Retinal pigment epithelial cell (primary cell): Measurements from ENCODE around the gene XYLT1.

Experiments used
- DNase-seq: peaks from one replicate; pipeline ENCODE4 v3.0.0-alpha.2; 2010; ENCODE audit warnings: low read depth
- H3K4me3 ChIP-seq: 2 replicates; pipeline ENCODE4 v1.5.1; 2011; ENCODE audit warnings: mild to moderate bottlenecking, low read length, control low read depth, moderate library complexity
- TF ChIP-seq, protein P1 (sequence below): conservative IDR thresholded peaks from 2 replicates; pipeline ENCODE4 v1.5.1; 2011; ENCODE audit warnings: low read depth, low read length, control low read depth, inconsistent platforms

XYLT1 gene

DNA sequence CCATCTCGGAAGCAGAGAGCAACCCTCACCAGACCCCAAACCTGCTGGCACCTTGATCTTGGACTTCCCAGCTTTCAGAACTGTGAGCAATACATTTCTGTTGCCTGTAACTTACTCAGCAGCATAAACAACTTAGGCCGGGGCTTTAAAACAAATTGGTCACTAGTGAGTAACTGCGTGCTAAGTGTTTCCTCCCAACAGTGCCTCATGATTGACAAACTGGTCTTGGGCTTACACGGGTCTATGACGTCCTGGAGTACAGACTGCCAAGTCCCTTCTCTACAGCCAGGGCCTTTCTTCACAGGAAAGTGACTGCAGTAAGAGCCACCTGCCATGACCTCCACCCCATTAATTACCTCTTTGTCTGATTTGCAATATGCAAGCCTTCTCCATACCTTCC is 136.7 kb downstream of the XYLT1 start:
- peak; percentile 44 for DNase-seq
- TF ChIP-seq, protein P1, sequence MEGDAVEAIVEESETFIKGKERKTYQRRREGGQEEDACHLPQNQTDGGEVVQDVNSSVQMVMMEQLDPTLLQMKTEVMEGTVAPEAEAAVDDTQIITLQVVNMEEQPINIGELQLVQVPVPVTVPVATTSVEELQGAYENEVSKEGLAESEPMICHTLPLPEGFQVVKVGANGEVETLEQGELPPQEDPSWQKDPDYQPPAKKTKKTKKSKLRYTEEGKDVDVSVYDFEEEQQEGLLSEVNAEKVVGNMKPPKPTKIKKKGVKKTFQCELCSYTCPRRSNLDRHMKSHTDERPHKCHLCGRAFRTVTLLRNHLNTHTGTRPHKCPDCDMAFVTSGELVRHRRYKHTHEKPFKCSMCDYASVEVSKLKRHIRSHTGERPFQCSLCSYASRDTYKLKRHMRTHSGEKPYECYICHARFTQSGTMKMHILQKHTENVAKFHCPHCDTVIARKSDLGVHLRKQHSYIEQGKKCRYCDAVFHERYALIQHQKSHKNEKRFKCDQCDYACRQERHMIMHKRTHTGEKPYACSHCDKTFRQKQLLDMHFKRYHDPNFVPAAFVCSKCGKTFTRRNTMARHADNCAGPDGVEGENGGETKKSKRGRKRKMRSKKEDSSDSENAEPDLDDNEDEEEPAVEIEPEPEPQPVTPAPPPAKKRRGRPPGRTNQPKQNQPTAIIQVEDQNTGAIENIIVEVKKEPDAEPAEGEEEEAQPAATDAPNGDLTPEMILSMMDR, result no peak

GRCh38 chr16:17333229-17333628 is 137.5 kb downstream of the XYLT1 start:
- no peak overlapping the region for H3K4me3 ChIP-seq
- no peak for DNase-seq
- TF ChIP-seq, protein P1, result no peak

More for the DNA sequence above, 136.7 kb downstream of the XYLT1 start:
- no peak overlapping the region for H3K4me3 ChIP-seq

- DNase-seq, result no peak
- H3K4me3 ChIP-seq, result no peak overlapping the region
- TF ChIP-seq, protein P1, result no peak
Observed at GRCh38 chr16:17331991-17332390, 138.8 kb downstream of the XYLT1 start.

DNA sequence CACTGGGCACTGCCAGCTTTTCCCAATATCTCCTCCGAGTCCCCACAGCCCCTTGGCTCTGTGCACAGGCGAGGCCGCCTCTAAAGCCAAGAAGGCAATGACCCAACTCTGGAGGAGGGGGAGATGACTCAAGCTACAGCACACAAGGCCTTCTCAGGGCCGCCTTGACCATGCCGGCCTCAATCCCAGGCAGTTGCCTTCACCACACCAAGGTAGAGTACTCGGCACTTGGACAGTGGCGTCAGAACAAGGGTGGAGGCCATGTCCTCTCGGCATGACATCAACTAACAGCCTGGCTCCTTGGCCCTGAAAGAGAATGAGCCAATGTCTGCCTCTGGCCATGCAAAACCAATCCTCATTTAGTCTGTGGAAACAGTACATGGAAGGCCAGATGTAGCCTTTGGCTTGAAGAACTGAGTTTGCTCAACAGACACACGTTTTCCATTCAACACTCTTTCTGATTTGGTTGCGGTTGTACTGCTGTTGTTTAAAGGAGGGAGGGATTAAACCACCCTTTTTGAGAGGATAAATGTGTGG is 139.6 kb downstream of the XYLT1 start:
- TF ChIP-seq, protein P1, result no peak
- H3K4me3 ChIP-seq, result no peak overlapping the region
- no peak for DNase-seq

DNA sequence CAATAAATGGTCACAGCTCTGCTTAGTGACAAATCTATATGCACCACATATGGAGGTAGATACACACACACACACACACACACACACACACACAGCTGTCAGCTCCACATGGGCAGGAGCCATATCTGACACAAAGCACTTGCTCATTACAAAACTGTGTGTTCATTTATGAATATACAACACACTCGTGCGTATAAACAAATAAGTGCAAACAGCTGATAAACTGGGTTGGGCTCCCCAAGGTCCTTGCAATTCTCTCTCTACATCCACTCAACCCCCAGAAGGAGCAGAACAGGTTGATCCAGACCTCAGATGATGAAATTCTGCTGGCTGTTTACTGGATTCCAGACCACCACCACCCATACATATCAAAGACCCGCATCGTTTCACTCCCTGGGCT is 140.7 kb downstream of the XYLT1 start:
- H3K4me3 ChIP-seq, result no peak overlapping the region
- DNase-seq, result no peak
- TF ChIP-seq, protein P1, result no peak

DNA sequence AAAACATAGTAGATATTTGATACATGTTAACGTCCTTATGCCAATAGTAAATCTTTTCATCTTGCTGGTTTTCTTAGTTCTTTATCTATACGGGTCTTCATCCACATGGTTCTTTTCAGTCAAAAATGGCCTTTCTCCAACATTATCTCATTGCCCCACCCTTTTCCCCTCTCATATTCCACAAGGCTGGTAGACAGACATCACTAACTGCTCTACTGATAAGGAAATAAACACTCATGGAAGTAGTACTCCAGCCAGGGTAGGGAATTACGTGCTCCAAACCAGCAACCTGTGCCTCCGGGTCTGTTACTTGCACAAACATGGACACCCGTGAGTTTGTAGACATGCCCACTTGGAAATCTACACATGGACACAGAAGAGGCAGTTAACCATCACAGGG is 141.4 kb downstream of the XYLT1 start:
- TF ChIP-seq, protein P1, result no peak
- no peak for DNase-seq
- H3K4me3 ChIP-seq, result no peak overlapping the region

DNA sequence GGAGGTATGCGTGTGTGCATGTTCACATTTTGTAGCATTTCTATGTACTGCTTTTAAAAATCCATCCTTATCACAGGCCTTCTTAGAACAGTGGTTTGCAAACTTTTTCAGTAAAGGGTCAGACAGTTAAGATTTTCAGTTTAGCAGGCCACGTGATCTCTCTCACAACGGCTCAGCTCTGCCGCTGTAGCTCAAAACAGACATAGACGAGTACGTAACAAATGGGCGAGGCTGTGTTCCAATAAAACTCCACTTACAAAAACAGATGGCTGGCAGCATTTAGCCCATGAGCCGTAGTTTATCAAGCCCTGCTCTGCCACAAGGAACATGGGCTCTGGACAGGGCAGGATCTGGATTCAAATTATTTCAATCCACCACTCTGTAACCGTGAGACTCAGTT is 141.8 kb downstream of the XYLT1 start:
- H3K4me3 ChIP-seq, result no peak overlapping the region
- TF ChIP-seq, protein P1, result no peak
- no peak for DNase-seq
